GM21423 (cell line): ENCODE results near the gene MPZL1.

ENCODE experiments used
- ATAC-seq: cut with Tn5 transposase; IDR thresholded peaks from one replicate; pipeline ENCODE4 v1.9.1; 2021; ENCODE audit warnings: mild to moderate bottlenecking, moderate library complexity; ENCODE audit not compliant: unreplicated experiment

Gene MPZL1

DNA sequence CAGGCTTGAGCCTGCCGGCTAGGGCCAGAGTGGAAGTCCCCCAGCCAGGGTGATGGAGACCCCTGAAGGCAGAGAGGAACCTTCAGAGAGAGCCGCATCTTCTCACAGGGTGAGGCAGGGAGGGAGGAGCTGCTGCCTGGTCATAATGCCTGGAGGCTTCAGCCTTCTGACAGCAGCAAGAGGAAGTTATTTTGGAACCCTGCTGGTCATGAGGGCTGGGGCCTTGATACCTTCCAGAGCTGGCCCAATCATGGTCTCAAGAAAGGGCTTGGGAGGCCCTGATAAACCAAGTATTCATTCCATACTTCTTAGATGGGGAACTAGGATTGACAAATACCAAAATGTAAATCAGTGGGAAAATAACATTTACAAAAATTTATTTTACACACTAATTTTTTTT lies 26.6 kb upstream of the MPZL1 start:
- ATAC-seq = no peak

DNA sequence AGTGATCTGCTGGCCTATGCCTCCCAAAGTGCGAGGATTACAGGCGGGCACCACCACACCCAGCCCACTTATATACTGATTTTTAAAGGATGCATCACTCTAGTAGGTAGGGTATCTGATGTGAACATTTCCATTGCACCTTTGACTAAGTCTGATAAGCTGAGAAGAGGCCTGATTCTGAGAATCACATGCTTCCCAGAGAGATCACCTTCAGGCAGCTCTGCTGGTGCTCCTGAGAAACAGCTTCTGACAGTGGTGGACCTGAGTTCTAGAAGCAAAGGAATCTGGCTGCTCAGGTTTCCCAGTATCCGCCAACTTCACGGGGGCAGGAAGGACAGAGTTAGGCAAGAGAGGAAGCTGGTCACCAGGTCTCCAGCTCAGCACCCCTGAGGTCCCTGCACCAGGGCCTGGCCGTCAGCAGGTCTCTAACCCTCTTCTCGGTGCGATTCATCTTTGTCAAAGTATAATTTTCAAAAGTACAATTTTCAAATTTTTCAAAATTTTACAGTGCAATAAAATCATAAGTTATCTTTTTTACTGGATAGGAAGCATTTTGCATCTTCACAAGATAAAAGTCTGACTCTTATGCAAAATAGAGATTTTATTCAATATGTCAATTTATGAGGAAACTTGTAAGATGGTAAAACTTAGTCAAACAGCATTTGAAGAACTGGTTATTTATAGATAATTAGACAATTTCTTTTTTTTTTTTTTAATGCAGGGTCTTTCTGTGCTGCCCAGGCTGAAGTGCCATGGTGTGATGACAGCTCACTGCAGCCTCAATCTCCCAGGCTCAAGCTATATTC lies 25.8 kb upstream of the MPZL1 start:
- no peak for ATAC-seq

DNA sequence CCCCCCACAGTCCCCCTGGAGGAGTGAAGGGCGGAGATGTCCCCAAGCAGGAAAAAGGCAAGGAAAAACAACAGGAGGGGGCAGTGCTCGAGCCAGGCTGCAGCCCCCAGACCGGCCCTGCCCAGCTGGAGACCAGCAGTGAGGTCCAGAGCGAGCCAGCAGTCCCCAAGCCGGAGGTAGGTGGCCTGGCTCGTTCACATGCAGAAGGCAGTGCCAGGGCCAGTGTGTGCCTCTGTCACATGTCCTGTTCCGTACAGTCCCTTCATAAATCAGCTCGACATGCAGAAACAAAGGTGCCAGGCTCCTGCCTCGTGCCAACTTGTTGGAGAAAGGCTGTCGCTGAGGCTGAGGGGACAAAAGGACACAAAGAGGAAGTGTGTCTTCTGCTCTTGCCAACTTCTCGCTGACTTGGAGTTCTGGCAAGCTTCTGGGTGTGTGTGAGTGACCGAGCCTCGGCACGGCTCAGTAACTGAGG lies 24.1 kb upstream of the MPZL1 start:
- ATAC-seq = no peak

DNA sequence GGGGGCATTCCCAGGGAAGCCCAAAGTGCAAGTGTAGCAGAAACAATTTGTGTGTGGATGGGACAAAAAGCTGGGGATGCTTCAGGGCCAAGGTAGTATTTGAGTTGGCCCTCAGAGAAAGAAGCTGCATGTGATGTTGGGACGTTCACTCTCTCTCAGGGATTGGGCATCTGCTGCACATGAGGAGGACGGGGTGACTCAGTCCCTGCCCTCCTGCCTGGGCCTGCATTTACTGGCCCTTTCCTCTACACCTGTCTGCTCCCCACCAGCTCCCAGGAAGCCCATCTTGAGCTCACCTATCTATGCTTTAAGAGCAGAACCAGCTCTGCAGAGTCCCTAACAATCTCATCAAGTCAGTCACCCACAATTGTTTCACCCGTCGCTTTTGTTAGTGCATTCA lies 23.5 kb upstream of the MPZL1 start:
- no peak for ATAC-seq

DNA sequence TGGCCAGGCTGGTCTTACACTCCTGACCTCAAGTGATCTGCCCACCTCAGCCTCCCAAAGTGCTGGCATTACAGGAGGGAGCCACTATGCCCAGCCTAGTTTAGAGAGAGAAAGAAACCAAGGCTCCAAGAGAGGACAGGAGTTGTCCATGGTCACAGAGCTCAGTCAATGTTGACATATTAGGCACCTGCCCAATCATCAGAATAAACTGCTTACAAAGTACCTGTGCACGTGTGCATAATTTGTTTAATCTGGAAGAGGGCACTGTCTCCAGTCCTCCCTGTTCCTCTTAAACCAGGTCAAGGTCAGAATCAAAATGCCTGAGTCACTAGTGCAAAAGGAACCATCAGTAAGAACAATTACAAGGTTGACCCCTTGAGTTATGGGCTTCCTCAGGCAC lies 20.3 kb upstream of the MPZL1 start:
- ATAC-seq = no peak

DNA sequence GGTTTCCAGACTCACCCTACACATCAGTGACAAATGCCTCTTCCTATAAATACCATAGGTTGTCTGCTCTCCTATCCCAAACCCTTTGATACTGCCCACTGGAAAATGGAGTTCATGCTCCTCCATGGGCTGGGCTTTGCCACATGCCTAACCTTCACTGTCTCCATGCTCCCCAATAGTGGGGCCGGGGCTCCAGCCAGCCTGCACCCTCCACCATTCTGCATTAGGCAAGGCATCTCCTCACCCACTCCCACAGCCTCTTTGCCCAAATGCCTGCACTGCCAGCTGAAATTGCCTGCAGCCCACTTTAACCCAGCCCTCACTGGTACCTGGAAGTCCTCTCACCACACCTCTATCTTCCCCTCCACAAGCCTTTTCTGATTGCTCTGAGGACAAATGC lies 18.2 kb upstream of the MPZL1 start:
- no peak for ATAC-seq

DNA sequence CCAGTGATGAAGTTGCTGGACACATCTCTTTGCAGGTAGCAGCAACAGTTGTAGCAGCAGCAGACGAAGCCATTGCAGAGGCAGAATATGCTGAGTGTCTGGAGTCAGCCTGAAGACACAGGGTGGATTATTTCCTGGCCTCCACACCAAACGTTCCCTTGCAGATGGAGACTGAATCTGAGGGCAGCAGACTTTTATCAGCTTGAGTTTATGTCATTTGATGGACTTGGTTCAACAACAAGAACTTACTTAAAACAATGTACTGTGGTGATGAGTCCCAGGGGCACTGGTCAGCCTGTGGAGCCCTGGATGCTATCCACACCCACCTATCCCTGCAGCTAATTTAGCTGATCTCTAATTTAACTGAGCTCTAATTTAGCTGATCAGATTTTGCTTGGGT lies 17.1 kb upstream of the MPZL1 start:
- no peak for ATAC-seq

DNA sequence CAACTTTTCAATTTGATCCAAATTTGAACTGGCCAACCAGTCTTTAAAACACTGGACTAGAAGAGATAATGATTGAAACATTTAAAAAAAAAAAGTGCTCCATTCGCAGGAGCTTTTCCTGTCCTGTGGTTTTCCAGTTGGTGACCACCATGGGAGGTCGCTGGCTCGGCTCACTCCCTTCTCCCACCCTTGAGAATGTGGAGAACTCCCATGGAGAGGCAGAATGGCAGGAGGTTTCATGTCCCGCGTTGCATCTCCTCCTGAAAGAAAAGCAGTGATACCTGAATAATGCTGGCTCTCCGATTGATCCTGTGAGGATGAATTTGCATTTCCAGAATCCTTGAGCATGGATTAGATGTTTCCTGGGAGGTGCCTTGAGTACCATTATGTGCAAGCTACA lies 16.5 kb upstream of the MPZL1 start:
- ATAC-seq = no peak

DNA sequence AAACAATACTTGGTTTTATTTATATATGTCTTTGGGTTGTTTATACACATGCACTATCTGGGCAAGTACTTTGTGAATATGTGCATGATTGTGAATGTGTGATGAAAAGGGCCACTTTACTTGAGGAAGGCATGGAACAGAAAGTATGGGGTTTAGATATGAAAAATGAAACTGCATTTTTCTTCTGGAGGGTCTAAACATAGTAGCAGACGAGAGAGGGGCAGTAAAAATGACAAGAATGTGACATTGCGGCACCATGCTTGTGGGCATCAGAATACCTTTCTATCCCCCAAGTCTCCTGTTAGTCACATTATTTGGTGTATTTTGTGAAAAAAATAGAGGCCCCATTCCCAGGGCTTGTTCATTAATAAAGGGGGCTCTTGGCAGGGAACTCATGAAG lies 15.4 kb upstream of the MPZL1 start:
- ATAC-seq = no peak

DNA sequence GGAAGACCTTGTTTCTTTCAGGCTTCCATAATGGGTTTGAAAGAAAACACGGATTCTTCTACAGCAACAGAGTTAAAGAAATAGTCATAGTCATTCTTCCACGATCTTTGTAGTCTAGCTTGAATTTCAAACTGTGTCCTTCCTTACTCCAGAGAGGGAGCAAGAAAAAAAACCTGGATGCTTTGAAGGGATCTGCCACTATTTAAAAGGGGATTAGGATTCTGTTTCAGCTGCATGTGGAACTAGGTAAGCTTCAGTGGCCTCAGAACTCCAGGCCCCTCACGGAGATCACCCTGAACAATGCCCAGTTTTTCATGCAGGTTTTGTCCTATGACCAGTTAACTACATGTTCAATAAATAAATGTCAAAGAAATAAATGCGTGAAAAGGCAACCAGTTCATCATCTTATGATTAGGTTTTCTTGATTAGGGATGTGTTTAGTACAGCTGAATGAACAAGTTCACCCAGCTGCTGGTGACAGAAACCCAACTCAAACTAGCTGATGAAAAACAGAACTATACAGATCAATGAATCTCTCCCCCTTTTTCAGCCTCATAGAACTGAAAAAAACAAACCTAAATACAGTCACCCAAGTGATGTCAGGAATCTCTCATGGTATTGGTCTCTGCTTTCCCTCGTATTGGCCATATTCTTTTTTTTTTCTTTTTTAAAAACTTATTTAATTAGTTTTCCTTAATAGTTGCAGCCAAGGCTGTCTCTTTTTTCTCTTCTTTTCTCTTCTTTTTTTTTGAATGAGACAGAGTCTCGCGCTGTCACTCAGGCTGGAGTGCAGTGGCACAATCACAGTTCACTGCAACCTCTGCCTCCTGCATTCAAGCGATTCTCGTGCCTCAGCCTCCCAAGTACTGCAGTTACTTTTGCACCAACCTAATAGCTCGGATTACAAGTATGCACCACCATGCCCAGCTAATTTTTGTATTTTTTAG lies 14.6 kb upstream of the MPZL1 start:
- peak; percentile 35 for ATAC-seq

DNA sequence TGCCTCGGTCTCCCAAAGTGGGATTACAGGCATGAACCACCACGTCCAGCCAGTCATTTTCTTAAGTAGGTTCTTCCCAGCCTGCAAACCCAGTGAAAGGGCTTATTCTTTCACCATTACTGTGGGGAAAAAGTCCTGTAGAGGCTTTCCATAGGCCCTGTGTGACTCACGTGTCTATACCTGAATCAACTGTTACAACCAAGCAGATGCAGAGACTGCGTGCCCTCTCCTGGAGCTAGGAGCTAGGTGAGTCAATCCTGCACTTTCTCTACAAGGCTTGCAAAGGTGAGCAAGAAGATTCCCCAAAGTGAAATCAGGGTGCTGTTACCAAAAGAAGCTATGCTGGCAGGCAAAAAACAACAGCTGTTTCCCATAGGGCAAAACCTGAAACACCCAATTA lies 13.8 kb upstream of the MPZL1 start:
- ATAC-seq = no peak

DNA sequence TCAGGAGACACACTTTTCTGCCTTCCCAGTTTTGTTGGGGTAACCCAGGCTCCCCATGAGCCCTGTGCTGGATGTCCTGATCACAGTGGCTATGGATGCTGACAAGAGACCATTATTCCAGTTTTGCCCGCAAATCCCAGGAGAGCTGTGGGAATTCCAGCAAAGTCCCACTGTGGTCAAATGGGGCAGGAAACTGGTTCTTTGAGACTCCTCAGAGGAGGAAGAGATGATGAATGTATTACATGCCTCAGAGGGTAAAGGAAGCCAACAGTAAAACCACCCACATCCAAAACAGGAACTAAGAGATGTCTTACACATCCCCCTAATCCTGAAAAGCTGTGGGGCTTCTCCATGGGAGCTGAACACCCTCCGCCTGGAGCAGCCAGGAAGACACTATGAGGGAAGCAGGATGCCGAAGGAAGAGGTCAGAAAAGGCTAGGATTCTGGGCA lies 12.8 kb upstream of the MPZL1 start:
- peak; percentile 36 for ATAC-seq

DNA sequence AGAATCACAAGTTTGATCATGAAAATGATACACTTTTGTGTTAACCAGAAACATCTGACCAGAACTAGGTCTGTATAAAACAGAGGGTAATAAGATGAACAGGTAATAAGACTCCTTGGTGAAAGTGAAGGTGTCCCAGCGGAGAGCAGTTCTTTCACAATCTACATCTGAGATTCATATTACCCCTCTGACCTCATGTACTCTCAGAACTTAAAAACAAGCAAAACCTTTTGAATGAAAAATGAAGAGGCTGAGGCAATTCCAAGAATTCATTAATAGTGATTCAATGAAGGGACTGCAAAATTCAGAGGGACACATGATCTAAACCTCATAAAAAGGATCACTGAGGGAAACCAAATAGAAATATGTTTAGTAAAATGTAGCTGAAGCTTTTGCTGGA lies 10.9 kb upstream of the MPZL1 start:
- no peak for ATAC-seq

DNA sequence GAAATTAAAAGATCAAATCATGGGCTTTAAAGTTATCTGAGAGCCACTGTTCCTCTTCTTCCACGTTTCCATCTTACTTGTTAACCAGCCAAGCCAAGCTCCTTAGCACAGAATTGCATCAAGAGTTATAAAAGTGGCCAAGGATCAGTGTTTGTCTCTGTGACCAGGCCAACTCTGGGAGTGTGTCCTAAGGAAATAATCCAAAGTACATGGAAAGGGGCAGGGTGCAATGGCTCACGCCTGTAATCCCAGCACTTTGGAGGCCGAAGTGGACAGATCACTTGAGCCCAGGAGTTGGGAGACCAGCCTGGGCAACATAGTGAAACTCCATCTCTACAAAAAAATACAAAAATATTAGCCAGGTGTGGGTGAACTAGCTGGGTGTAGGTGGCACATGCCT lies 10.0 kb upstream of the MPZL1 start:
- no peak for ATAC-seq

DNA sequence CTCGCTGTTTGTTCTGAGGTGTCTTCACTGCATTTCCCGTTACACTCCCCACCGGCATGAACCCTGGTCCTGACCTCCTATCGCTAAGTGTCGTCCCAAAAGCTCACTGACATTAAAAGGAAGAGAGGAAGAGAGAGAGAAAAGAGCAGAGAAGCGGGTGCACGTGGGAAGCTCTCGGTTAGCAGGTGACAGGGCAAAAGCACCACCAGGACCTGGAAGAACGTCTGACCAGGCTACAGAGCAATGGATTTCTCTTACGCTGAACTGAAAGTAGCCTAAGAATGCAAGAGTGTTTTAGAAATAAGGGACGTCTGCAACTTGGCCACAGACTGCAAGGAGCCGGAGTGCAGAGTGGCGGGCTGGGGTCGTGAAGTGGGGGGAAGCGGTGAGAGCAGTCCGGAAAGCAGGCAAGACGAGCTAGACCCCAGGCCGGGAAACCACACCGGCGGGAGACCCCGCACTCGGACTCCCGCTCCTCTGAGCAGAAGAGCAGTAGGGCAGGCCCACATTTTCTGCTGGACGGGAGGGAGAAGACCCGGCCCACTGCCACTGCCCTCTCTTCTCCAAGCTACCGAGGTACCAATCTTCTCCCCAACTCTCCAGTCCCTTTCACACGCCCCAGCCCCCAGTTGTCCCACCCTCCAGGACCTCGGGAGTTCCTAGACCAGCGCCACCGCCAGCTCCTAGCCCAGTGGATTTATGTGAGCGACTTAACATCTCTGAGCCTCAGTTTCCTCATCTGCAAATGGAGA lies 8.3 kb upstream of the MPZL1 start:
- no peak for ATAC-seq

DNA sequence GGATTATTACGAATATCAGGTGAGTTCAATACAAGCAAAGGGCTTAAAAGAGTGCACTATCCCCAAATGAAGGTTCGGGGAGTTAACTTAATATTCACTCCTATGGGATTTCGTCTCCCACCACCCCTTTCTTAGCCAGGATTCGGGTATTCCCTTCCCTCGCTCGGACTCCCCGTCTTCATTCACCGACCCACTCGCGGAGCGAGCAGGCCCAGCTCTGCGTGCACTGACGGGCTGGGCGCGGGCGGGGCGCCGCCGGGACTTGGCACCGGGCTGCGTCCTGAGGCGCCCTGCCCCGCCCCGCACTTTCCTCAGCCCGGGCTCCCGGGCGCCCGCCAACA lies 7.7 kb upstream of the MPZL1 start:
- no peak for ATAC-seq

DNA sequence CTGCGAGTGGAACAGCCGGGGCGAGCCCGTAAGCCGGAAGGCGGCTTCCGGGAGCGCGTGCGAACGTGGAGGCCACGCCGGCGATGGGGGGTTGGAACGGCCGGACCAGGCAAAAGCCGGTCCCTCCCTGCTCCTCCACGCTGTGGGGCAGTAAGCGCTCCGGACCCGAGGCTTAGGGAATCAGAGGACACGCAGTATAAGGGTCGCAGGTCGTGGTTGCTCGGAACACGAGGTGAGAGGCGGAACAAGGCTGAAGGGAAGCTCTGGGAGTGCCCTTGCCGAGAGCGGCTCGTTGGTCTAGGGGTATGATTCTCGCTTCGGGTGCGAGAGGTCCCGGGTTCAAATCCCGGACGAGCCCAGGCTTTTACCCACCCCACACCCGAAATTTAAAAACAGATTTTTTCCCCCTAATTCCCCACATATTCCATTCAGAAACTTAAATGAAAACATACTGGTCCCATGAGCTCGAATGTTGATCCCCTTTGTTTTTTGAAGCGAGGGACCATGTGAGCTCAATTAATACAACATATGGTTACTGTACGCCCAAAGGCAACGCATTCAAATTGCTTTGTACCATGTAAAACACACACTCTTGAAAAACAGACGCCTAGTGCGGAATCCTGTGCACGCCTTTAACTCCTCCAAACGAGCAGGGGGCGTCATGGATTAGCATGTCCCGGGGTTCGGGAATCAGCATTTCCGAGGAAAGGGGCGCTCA lies 7.2 kb upstream of the MPZL1 start:
- peak; percentile 48 for ATAC-seq

DNA sequence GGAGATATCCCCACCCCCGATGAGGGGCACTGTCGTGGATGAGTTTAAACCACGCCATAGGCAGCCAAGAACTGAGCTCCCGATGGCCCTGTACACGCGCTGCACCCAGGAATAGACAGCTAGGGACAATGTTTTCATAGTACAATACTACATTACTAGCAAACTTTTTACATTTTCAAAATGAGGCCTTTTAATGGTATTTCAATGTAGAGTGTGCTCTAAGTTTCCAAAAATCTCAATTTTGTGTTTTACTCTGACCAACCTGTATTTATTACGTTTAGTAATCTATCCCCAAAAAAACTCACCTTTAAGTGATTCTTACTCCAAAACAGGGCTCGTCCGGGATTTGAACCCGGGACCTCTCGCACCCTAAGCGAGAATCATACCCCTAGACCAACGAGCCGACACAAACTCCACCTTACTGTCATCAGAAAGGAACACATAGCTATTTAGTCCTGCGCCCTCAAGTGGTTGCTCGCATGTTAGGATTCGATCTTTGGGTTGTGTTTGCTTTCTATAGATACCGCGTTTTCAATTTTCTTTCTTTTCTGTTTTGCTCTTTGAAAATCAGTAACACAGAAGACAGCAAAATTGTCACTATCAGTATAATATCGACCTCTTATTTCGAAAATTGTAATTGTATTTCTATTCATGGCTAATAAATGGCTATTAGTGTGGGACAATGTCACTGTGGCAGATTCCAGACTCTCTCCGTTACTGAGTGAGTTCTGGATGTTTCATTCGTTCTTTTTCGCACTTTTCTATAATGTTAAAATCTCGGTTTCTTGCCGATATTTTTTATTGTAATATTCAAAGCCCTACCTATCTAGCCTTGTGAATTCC lies 6.4 kb upstream of the MPZL1 start:
- ATAC-seq = peak; percentile 42

DNA sequence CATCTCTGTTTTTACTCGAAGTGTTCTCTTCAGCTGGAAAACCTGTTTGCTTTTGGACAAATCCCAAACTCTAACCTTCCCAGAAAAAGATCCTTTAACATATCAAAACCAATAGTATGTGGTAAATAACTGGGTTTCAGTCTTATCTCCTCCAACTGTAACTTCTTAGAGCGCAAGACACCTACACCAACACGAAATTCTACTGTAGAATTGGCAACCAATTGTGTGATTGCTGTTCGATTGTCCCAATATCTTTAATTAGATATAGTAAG lies 5.8 kb upstream of the MPZL1 start:
- no peak for ATAC-seq

DNA sequence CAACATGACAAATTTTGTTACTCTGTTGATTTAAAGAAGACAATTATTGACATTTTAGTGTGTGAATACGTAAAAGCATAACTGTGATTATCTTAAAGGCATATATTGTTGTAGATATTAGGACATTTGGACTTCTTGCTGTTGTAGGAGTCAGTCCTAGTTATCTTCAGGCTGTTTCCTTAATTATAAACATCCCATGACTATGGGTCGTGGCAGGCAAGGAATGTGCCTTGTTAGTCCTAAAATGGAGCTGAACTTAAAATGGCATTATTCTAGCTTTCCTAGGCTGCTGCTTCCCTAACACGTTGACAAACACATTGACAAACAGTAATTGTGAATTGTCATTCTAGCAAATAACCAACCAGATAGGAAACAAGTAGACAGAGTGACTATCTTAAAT lies 4.4 kb upstream of the MPZL1 start:
- no peak for ATAC-seq
